Fibroblast of lung (primary cell): ENCODE measurements around the gene COL9A2.

ENCODE experiments used
- CTCF ChIP-seq, 2 donors: IDR thresholded peaks in 1 of 2; conservative IDR thresholded peaks in 1 of 2; 1 replicate in 1 of 2; 2 replicates in 1 of 2; pipeline ENCODE4 v1.5.1; 2011 to 2012; ENCODE audit warnings: low read length in 2 of 2, control low read depth in 1 of 2, inconsistent platforms in 1 of 2, low read depth in 1 of 2, mild to moderate bottlenecking in 1 of 2
- EZH2 ChIP-seq: IDR thresholded peaks from 2 replicates; pipeline ENCODE4 v1.5.1; 2012; ENCODE audit warnings: low read length, control low read depth, mild to moderate bottlenecking; ENCODE audit errors: missing control alignments

- TF ChIP-seq CTCF (conservative IDR thresholded peaks at IDR 0.05 in 1 of 2, IDR thresholded peaks at IDR 0.05 in 1 of 2; ENCODE audit: low read depth in 1 of 2, low read length in 2 of 2) (no peak), EZH2 (no peak)
Measured at GRCh38 chr1:40362199-40362598, 45.1 kb upstream of the COL9A2 start.
